Right lobe of liver (tissue), 4 donors: ENCODE measurements around the gene BLMH.

ENCODE experiments used
- POLR2A ChIP-seq: fragments of 450-650 bp; IDR thresholded peaks from one replicate; pipeline ENCODE4 v1.6.1; 2017; ENCODE audit warnings: antibody characterized with exemption, mild to moderate bottlenecking
- TF ChIP-seq, protein P1 (sequence below), 4 donors: fragments of 200-600 bp in 3 of 4; fragments of 450-650 bp in 1 of 4; IDR thresholded peaks; one replicate each; pipeline versions ENCODE4 v1.5.1 to v1.8.0; 2016 to 2022; ENCODE audit warnings: antibody characterized with exemption in 4 of 4, mild to moderate bottlenecking in 2 of 4
- donor health status: DM: no; HTN: no; CAD: no.
- donor health status: DM: no; HTN: no; CAD: no.
- donor health status: DM: no; HTN: yes; CAD: no.

DNA sequence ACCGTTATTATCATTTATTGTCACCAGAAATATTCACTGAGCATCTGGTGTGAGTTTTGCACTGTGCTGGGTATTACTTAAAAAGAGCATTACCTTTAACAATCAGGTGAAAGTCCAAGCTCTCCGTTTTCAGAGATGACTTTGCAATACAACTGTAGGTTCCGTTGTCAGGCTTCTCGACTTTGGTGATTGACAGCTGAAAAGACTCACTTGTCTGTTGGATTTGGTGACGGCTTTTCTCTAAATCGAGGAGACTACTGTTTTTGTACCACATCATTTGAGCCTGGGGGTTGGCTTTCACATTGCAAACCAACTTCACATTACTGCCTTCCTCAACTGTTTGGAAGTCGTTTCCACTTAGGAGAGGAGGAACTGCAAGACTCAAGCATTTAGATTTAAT, 33.0 kb upstream of the BLMH start:
- TF ChIP-seq, protein P1, sequence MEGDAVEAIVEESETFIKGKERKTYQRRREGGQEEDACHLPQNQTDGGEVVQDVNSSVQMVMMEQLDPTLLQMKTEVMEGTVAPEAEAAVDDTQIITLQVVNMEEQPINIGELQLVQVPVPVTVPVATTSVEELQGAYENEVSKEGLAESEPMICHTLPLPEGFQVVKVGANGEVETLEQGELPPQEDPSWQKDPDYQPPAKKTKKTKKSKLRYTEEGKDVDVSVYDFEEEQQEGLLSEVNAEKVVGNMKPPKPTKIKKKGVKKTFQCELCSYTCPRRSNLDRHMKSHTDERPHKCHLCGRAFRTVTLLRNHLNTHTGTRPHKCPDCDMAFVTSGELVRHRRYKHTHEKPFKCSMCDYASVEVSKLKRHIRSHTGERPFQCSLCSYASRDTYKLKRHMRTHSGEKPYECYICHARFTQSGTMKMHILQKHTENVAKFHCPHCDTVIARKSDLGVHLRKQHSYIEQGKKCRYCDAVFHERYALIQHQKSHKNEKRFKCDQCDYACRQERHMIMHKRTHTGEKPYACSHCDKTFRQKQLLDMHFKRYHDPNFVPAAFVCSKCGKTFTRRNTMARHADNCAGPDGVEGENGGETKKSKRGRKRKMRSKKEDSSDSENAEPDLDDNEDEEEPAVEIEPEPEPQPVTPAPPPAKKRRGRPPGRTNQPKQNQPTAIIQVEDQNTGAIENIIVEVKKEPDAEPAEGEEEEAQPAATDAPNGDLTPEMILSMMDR (IDR thresholded peaks at IDR 0.05): no peak
- no peak for TF ChIP-seq POLR2A
